H9 (cell line): Measurements from ENCODE around the gene MAML3. TPM values are rescaled to one million over a fixed set of nuclear protein-coding genes. Genes with fewer than 3 reads are reported as not detected.

Source experiments
- DNase-seq: peaks from one replicate; pipeline ENCODE4 v3.0.0-alpha.2; 2017
- H2AFZ ChIP-seq: one replicate; pipeline ENCODE4 v1.6.1; 2013; ENCODE audit warnings: mild to moderate bottlenecking, low read length, control low read depth, moderate library complexity
- H2AK5ac ChIP-seq: 2 replicates; pipeline ENCODE4 v1.6.1; 2013; ENCODE audit warnings: low read length, control low read depth, mixed read lengths; ENCODE audit not compliant: insufficient read length
- H2BK120ac ChIP-seq: one replicate; pipeline ENCODE4 v1.6.1; 2013; ENCODE audit warnings: low read depth, mild to moderate bottlenecking, low read length, control low read depth, inconsistent platforms; ENCODE audit not compliant: poor library complexity, severe bottlenecking
- H2BK12ac ChIP-seq: 2 replicates; pipeline ENCODE4 v1.6.1; 2013; ENCODE audit warnings: low read length, control low read depth, mixed read lengths, low read depth; ENCODE audit not compliant: insufficient read length
- H2BK15ac ChIP-seq: 2 replicates; pipeline ENCODE4 v1.6.1; 2013; ENCODE audit warnings: low read depth, low read length, control low read depth
- H2BK20ac ChIP-seq: one replicate; pipeline ENCODE4 v1.6.1; 2013; ENCODE audit warnings: low read depth, mild to moderate bottlenecking, low read length, control low read depth, inconsistent platforms; ENCODE audit not compliant: poor library complexity, severe bottlenecking
- H2BK5ac ChIP-seq: 2 replicates; pipeline ENCODE4 v1.6.1; 2013; ENCODE audit warnings: low read length, control low read depth, mixed read lengths; ENCODE audit not compliant: insufficient read length
- H3K14ac ChIP-seq: 2 replicates; pipeline ENCODE4 v1.6.1; 2013; ENCODE audit warnings: low read length, control low read depth; ENCODE audit not compliant: insufficient read depth
- H3K18ac ChIP-seq: 2 replicates; pipeline ENCODE4 v1.6.1; 2013; ENCODE audit warnings: low read depth, mild to moderate bottlenecking, mixed read lengths, low read length, control low read depth; ENCODE audit not compliant: insufficient read length
- H3K23ac ChIP-seq: 2 replicates; pipeline ENCODE4 v1.6.1; 2013; ENCODE audit warnings: low read length, control low read depth, mixed read lengths, low read depth; ENCODE audit not compliant: insufficient read length
- H3K23me2 ChIP-seq: 2 replicates; pipeline ENCODE4 v1.6.1; 2013; ENCODE audit warnings: low read depth, mild to moderate bottlenecking, mixed read lengths, low read length, control low read depth; ENCODE audit not compliant: insufficient read length, poor library complexity, severe bottlenecking
- H3K27ac ChIP-seq: 2 replicates; pipeline ENCODE4 v1.5.1; 2013; ENCODE audit warnings: low read length, control low read depth, mixed read lengths, low read depth; ENCODE audit not compliant: insufficient read length
- H3K27me3 ChIP-seq: 2 replicates; pipeline ENCODE4 v1.6.1; 2013; ENCODE audit warnings: low read length, control low read depth, inconsistent platforms; ENCODE audit not compliant: insufficient read depth
- H3K4ac ChIP-seq: 2 replicates; pipeline ENCODE4 v1.6.1; 2013; ENCODE audit warnings: low read depth, mild to moderate bottlenecking, control low read depth, inconsistent platforms, low read length, moderate library complexity
- H3K4me1 ChIP-seq: 2 replicates; pipeline ENCODE4 v1.6.1; 2013; ENCODE audit warnings: low read length, control low read depth, inconsistent platforms; ENCODE audit not compliant: insufficient read depth
- H3K4me2 ChIP-seq: 2 replicates; pipeline ENCODE4 v1.6.1; 2013; ENCODE audit warnings: low read length, control low read depth, mixed read lengths; ENCODE audit not compliant: insufficient read length, insufficient read depth
- H3K56ac ChIP-seq: 2 replicates; pipeline ENCODE4 v1.6.1; 2013; ENCODE audit warnings: low read depth, mild to moderate bottlenecking, mixed read lengths, low read length, control low read depth; ENCODE audit not compliant: insufficient read length
- H3K79me1 ChIP-seq: 2 replicates; pipeline ENCODE4 v1.6.1; 2013; ENCODE audit warnings: low read depth, mild to moderate bottlenecking, moderate library complexity, low read length, control low read depth, inconsistent platforms; ENCODE audit not compliant: insufficient read depth, poor library complexity, severe bottlenecking
- H3K79me2 ChIP-seq: 2 replicates; pipeline ENCODE4 v1.6.1; 2013; ENCODE audit warnings: low read length, control low read depth, inconsistent platforms; ENCODE audit not compliant: insufficient read depth
- H3K9ac ChIP-seq: 2 replicates; pipeline ENCODE4 v1.6.1; 2013; ENCODE audit warnings: low read length, control low read depth, mixed read lengths; ENCODE audit not compliant: insufficient read length; ENCODE audit errors: extremely low read depth
- H3K9me3 ChIP-seq: one replicate; pipeline ENCODE4 v1.6.1; 2013; ENCODE audit warnings: low read depth, low read length, inconsistent platforms; ENCODE audit not compliant: control insufficient read depth
- H3T11ph ChIP-seq: one replicate; pipeline ENCODE4 v1.6.1; 2013; ENCODE audit warnings: mild to moderate bottlenecking, low read length, control low read depth, inconsistent platforms
- H4K20me1 ChIP-seq: one replicate; pipeline ENCODE4 v1.6.1; 2013; ENCODE audit not compliant: control insufficient read depth, insufficient read length, insufficient read depth
- H4K5ac ChIP-seq: 2 replicates; pipeline ENCODE4 v1.6.1; 2013; ENCODE audit warnings: low read depth, mild to moderate bottlenecking, mixed read lengths, low read length, control low read depth; ENCODE audit not compliant: insufficient read length
- H4K8ac ChIP-seq: replicated peaks from 2 replicates; pipeline ENCODE4 v1.6.1; 2013; ENCODE audit warnings: low read length, control low read depth, mixed read lengths, low read depth; ENCODE audit not compliant: insufficient read length
- H4K91ac ChIP-seq: 2 replicates; pipeline ENCODE4 v1.6.1; 2013; ENCODE audit warnings: low read depth, mild to moderate bottlenecking, moderate library complexity, mixed read lengths, low read length, control low read depth; ENCODE audit not compliant: insufficient read length
- H3K27ac Mint-ChIP-seq, 3 experiments: 2 replicates in 2 of 3; 3 replicates in 1 of 3; pipeline ENCODE4 v1.8.0; 2020 to 2021; ENCODE audit warnings: mixed read lengths in 3 of 3, mild to moderate bottlenecking in 1 of 3, moderate library complexity in 1 of 3
- H3K27me3 Mint-ChIP-seq: 2 replicates; pipeline ENCODE4 v1.8.0; 2021; ENCODE audit warnings: low read depth, mild to moderate bottlenecking, moderate library complexity, mixed read lengths
- H3K36me3 Mint-ChIP-seq, 3 experiments: 2 replicates in 2 of 3; 3 replicates in 1 of 3; pipeline ENCODE4 v1.8.0; 2020 to 2021; ENCODE audit warnings: low read depth in 3 of 3, mixed read lengths in 3 of 3; ENCODE audit not compliant: insufficient read depth in 1 of 3
- H3K4me1 Mint-ChIP-seq, 2 experiments: 2 replicates each; pipeline ENCODE4 v1.8.0; 2020; ENCODE audit warnings: mixed read lengths in 2 of 2
- H3K4me3 Mint-ChIP-seq, 2 experiments: 2 replicates in 1 of 2; 3 replicates in 1 of 2; pipeline ENCODE4 v1.8.0; 2020 to 2021; ENCODE audit warnings: mild to moderate bottlenecking in 2 of 2, mixed read lengths in 2 of 2, moderate library complexity in 1 of 2
- H3K9me3 Mint-ChIP-seq, 2 experiments: 2 replicates in 1 of 2; 3 replicates in 1 of 2; pipeline ENCODE4 v1.8.0; 2020; ENCODE audit warnings: mild to moderate bottlenecking in 2 of 2, mixed read lengths in 2 of 2, moderate library complexity in 1 of 2
- whole genome bisulfite sequencing: extraction: QIAGEN DNeasy Blood & Tissue Kit; methylation state at CpG from one replicate; pipeline ENCODE4 v1.1.7; 2013; ENCODE audit warnings: missing lambda C conversion rate, low lambda C conversion rate, mixed read lengths; ENCODE audit not compliant: insufficient read length; ENCODE audit errors: extremely low coverage; 5-methylcytosine and 5-hydroxymethylcytosine counted together
- total RNA-seq: library from RNA; stranded (reverse); gene quantifications from 2 replicates; pipeline ENCODE4 v1.2.1, GENCODE V29; 2021
- TF ChIP-seq, protein P1 (sequence below): fragments of 200-600 bp; sonication (generic); conservative IDR thresholded peaks from 3 replicates; pipeline ENCODE4 v1.8.0; 2021; ENCODE audit warnings: antibody characterized with exemption, mild to moderate bottlenecking

The MAML3 gene
- total RNA-seq, 1 experiment from 2014 or later, result 3.9 TPM

GRCh38 chr4:140176735-140177134 is 22.8 kb upstream of the MAML3 start:
- Histone ChIP-seq H2BK20ac (no peak overlapping the region), H3K79me1 (no peaks in the 10 kb centered on the region), H4K5ac (no peak overlapping the region), H3K4me2 (no peak overlapping the region), H2BK15ac (no peak overlapping the region), H3K14ac (no peak overlapping the region), H3K4ac (no peak overlapping the region), H3K27ac (no peak overlapping the region), H3K23me2 (no peaks in the 10 kb centered on the region), H3K79me2 (no peaks in the 10 kb centered on the region), H3K27me3 (no peaks in the 10 kb centered on the region), H3T11ph (no peak overlapping the region), H3K56ac (no peak overlapping the region), H3K23ac (no peak overlapping the region), H3K18ac (no peak overlapping the region), H4K91ac (no peak overlapping the region), H2BK12ac (no peak overlapping the region), H2BK5ac (no peak overlapping the region), H4K20me1 (no peaks in the 10 kb centered on the region), H3K9ac (no peak overlapping the region), H2AFZ (no peak overlapping the region), H2AK5ac (no peak overlapping the region), H3K9me3 (no peaks in the 10 kb centered on the region), H3K4me1 (no peaks in the 10 kb centered on the region), H2BK120ac (no peak overlapping the region), H4K8ac (no peak overlapping the region)
- H3K36me3 Mint-ChIP-seq, result no peaks in the 10 kb centered on the region
- no peak overlapping the region for H3K27ac Mint-ChIP-seq
- DNase-seq, result no peak
- H3K4me3 Mint-ChIP-seq, result no peak overlapping the region
- TF ChIP-seq, protein P1, sequence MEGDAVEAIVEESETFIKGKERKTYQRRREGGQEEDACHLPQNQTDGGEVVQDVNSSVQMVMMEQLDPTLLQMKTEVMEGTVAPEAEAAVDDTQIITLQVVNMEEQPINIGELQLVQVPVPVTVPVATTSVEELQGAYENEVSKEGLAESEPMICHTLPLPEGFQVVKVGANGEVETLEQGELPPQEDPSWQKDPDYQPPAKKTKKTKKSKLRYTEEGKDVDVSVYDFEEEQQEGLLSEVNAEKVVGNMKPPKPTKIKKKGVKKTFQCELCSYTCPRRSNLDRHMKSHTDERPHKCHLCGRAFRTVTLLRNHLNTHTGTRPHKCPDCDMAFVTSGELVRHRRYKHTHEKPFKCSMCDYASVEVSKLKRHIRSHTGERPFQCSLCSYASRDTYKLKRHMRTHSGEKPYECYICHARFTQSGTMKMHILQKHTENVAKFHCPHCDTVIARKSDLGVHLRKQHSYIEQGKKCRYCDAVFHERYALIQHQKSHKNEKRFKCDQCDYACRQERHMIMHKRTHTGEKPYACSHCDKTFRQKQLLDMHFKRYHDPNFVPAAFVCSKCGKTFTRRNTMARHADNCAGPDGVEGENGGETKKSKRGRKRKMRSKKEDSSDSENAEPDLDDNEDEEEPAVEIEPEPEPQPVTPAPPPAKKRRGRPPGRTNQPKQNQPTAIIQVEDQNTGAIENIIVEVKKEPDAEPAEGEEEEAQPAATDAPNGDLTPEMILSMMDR, result no peak
- H3K27me3 Mint-ChIP-seq, result no peaks in the 10 kb centered on the region
- H3K4me1 Mint-ChIP-seq, result no peaks in the 10 kb centered on the region
- no peaks in the 10 kb centered on the region for H3K9me3 Mint-ChIP-seq
- no CpG with 5 or more reads among the region's 3 CpGs for WGBS
